Measurements from ENCODE around the gene HOXA3.
A peak's percentile ranks its signal among the peaks of the same experiment; 100 is the strongest.

HOXA3 gene

GRCh38 chr7:27099453-27100370 is 52.7 kb downstream of the HOXA3 start:
- no peak for DNase-seq

GRCh38 chr7:27098578-27099451 is 53.6 kb downstream of the HOXA3 start:
- no peak for DNase-seq

GRCh38 chr7:27097686-27098577 is 54.5 kb downstream of the HOXA3 start:
- DNase-seq, result no peak

GRCh38 chr7:27096768-27097514 is 55.4 kb downstream of the HOXA3 start:
- no peak for DNase-seq

- peak; percentile 22 to 68 for DNase-seq
Observed at GRCh38 chr7:27095897-27096767, 56.3 kb downstream of the HOXA3 start, which contains the start of gene HOXA1. Gene HOXA1 (minus strand): TSS chr7:27096000. CDS start chr7:27095912, 88 bp downstream.

- DNase-seq, result no peak
Observed at GRCh38 chr7:27095050-27095896, 57.1 kb downstream of the HOXA3 start.

GRCh38 chr7:27094304-27095049 is 57.9 kb downstream of the HOXA3 start:
- DNase-seq, result no peak

GRCh38 chr7:27093184-27093895 is 59.0 kb downstream of the HOXA3 start:
- DNase-seq, result no peak

- DNase-seq, result no peak
Observed at GRCh38 chr7:27092819-27093110, 59.6 kb downstream of the HOXA3 start.

- DNase-seq, result no peak
Observed at GRCh38 chr7:27091941-27092818, 60.2 kb downstream of the HOXA3 start.

GRCh38 chr7:27091105-27091504 is 61.3 kb downstream of the HOXA3 start:
- no peak for DNase-seq

- DNase-seq, result no peak
Observed at GRCh38 chr7:27088002-27088922, 64.1 kb downstream of the HOXA3 start.

GRCh38 chr7:27083646-27084045 is 68.7 kb downstream of the HOXA3 start:
- DNase-seq, result no peak

- no peak for DNase-seq
Observed at GRCh38 chr7:27082171-27082570, 70.2 kb downstream of the HOXA3 start.

- DNase-seq, result no peak
Observed at GRCh38 chr7:27080844-27081436, 71.4 kb downstream of the HOXA3 start.

All from bone marrow (tissue), 2 donors.